22Rv1 (cell line): ENCODE measurements around the gene SH3RF1.

ENCODE experiments used
- CTCF ChIP-seq: fragments of 450-650 bp; IDR thresholded peaks from 2 replicates; pipeline ENCODE4 v1.5.1; 2017; ENCODE audit warnings: mild to moderate bottlenecking
- ZFX ChIP-seq: fragments of 450-650 bp; IDR thresholded peaks from 2 replicates; pipeline ENCODE4 v1.6.1; 2017; ENCODE audit warnings: antibody characterized with exemption, borderline replicate concordance

- no peak for TF ChIP-seq CTCF
- TF ChIP-seq ZFX: no peak
These were observed 70.3 kb downstream of the SH3RF1 start for GRCh38 chr4:169200361-169201030.
